H1 (cell line): ENCODE measurements around the gene IFT80. TPM values are rescaled to one million over a fixed set of nuclear protein-coding genes. Genes with fewer than 3 reads are reported as not detected.

Source experiments
- CTCF ChIA-PET: fragments of 300-600 bp; sonication (Branson Sonifier 250); formaldehyde crosslinking; loops from one replicate; lab custom pipeline; 2021; ENCODE audit not compliant: partially characterized antibody; lab: Charles Lee
- POLR2A ChIA-PET: fragments of 300-600 bp; sonication (Branson Sonifier 250); formaldehyde crosslinking; loops from one replicate; lab custom pipeline; 2021; ENCODE audit warnings: inconsistent platforms; ENCODE audit not compliant: partially characterized antibody; lab: Charles Lee
- DNase-seq, 2 experiments: peaks; one replicate each; pipeline versions ENCODE4 v3.0.0 to v3.0.0-alpha.2; 2010 to 2022; ENCODE audit warnings: low spot score in 2 of 2, low read depth in 1 of 2, mixed read lengths in 1 of 2
- FAIRE-seq: peaks from 2 replicates; lab custom pipeline; 2011; peaks lifted over from hg19 to GRCh38; lab: Jason Lieb, UNC
- H2AFZ ChIP-seq: 2 replicates; pipeline ENCODE4 v1.8.1; 2012; ENCODE audit warnings: low read length, inconsistent platforms
- H2AK5ac ChIP-seq: 2 replicates; pipeline ENCODE4 v1.6.1; 2013; ENCODE audit warnings: low read depth, low read length
- H2BK120ac ChIP-seq: replicated peaks from 2 replicates; pipeline ENCODE3; 2013; ENCODE audit warnings: low read depth, low read length, inconsistent platforms
- H2BK12ac ChIP-seq: 2 replicates; pipeline ENCODE4 v1.6.1; 2013; ENCODE audit warnings: low read depth, low read length
- H2BK15ac ChIP-seq: 2 replicates; pipeline ENCODE4 v1.6.1; 2013; ENCODE audit warnings: low read length
- H2BK20ac ChIP-seq: 2 replicates; pipeline ENCODE4 v1.6.1; 2013; ENCODE audit warnings: low read length
- H2BK5ac ChIP-seq: 2 replicates; pipeline ENCODE4 v1.6.1; 2013; ENCODE audit warnings: low read depth, low read length
- H3K14ac ChIP-seq: 2 replicates; pipeline ENCODE4 v1.6.1; 2013; ENCODE audit warnings: inconsistent platforms; ENCODE audit not compliant: insufficient read length
- H3K18ac ChIP-seq: 2 replicates; pipeline ENCODE4 v1.6.1; 2013; ENCODE audit warnings: low read length; ENCODE audit errors: extremely low read depth
- H3K23ac ChIP-seq: 2 replicates; pipeline ENCODE4 v1.6.1; 2013; ENCODE audit warnings: inconsistent platforms; ENCODE audit not compliant: insufficient read length
- H3K23me2 ChIP-seq: 2 replicates; pipeline ENCODE4 v1.6.1; 2013; ENCODE audit warnings: low read depth, low read length
- H3K27ac ChIP-seq: 2 replicates; pipeline ENCODE4 v1.6.1; 2011; ENCODE audit warnings: low read depth, low read length, inconsistent platforms
- H3K27me3 ChIP-seq, 4 experiments: replicated peaks in 1 of 4; 1 replicate in 1 of 4; 2 replicates in 3 of 4; pipeline versions ENCODE4 v1.6.1 to v1.8.1; 2011 to 2013; ENCODE audit warnings: low read length in 3 of 4, mild to moderate bottlenecking in 3 of 4, inconsistent platforms in 2 of 4, mixed read lengths in 2 of 4, moderate library complexity in 1 of 4; ENCODE audit not compliant: control insufficient read depth in 3 of 4, insufficient read depth in 3 of 4; ENCODE audit errors: extremely low read depth in 1 of 4
- H3K36me3 ChIP-seq, 4 experiments: 2 replicates each; pipeline versions ENCODE4 v1.6.1 to v1.8.1; 2011 to 2013; ENCODE audit warnings: mild to moderate bottlenecking in 4 of 4, low read length in 3 of 4, moderate library complexity in 2 of 4, control low read depth in 1 of 4, inconsistent platforms in 1 of 4; ENCODE audit not compliant: insufficient read depth in 4 of 4, control insufficient read depth in 2 of 4
- H3K4ac ChIP-seq: replicated peaks from 2 replicates; pipeline ENCODE3; 2013; ENCODE audit warnings: low read length, low read depth, mixed read lengths, inconsistent platforms; ENCODE audit not compliant: insufficient read length
- H3K4me1 ChIP-seq, 4 experiments: replicated peaks in 1 of 4; 1 replicate in 1 of 4; 2 replicates in 3 of 4; pipeline versions ENCODE4 v1.6.1 to v1.8.1; 2011 to 2013; ENCODE audit warnings: low read length in 3 of 4, inconsistent platforms in 2 of 4, mixed read lengths in 1 of 4; ENCODE audit not compliant: insufficient read depth in 4 of 4, control insufficient read depth in 3 of 4
- H3K4me2 ChIP-seq, 2 experiments: 2 replicates each; pipeline versions ENCODE4 v1.6.1 to v1.8.1; 2011 to 2013; ENCODE audit warnings: low read depth in 2 of 2, low read length in 2 of 2, control low read depth in 1 of 2, inconsistent platforms in 1 of 2, mild to moderate bottlenecking in 1 of 2; ENCODE audit not compliant: insufficient read depth in 1 of 2
- H3K4me3 ChIP-seq, 4 experiments: fragments of 200-600, 300-600 bp in 1 of 4; sonication (generic), shearing (Covaris generic), sonication (Bioruptor Twin) in 1 of 4; 2 replicates each; pipeline versions ENCODE4 v1.5.1 to v1.8.1; 2011 to 2016; ENCODE audit warnings: low read length in 4 of 4, low read depth in 3 of 4, control low read depth in 2 of 4, inconsistent platforms in 2 of 4, mild to moderate bottlenecking in 2 of 4, mixed read lengths in 1 of 4, moderate library complexity in 1 of 4; ENCODE audit not compliant: insufficient read depth in 2 of 4; ENCODE audit errors: extremely low read depth in 1 of 4
- H3K56ac ChIP-seq: replicated peaks from 2 replicates; pipeline ENCODE3; 2013; ENCODE audit warnings: low read depth, mild to moderate bottlenecking, mixed read lengths, low read length, inconsistent platforms; ENCODE audit not compliant: insufficient read length
- H3K79me1 ChIP-seq: 2 replicates; pipeline ENCODE4 v1.6.1; 2013; ENCODE audit warnings: low read depth, low read length, control low read depth
- H3K79me2 ChIP-seq, 2 experiments: 2 replicates each; pipeline versions ENCODE4 v1.6.1 to v1.8.1; 2012 to 2013; ENCODE audit warnings: low read length in 2 of 2, mild to moderate bottlenecking in 2 of 2, inconsistent platforms in 1 of 2; ENCODE audit not compliant: insufficient read depth in 2 of 2, control insufficient read depth in 1 of 2
- H3K9ac ChIP-seq, 4 experiments: replicated peaks in 1 of 4; 1 replicate in 1 of 4; 2 replicates in 3 of 4; pipeline versions ENCODE4 v1.6.1 to v1.8.1; 2011 to 2013; ENCODE audit warnings: low read depth in 3 of 4, low read length in 3 of 4, control low read depth in 2 of 4, mild to moderate bottlenecking in 2 of 4, moderate library complexity in 2 of 4, inconsistent platforms in 1 of 4; ENCODE audit errors: extremely low read depth in 1 of 4
- H3K9me3 ChIP-seq, 2 experiments: 2 replicates each; pipeline versions ENCODE4 v1.6.1 to v1.8.1; 2012 to 2013; ENCODE audit warnings: mild to moderate bottlenecking in 2 of 2, moderate library complexity in 2 of 2, control low read depth in 1 of 2, inconsistent platforms in 1 of 2, low read depth in 1 of 2, low read length in 1 of 2, mixed read lengths in 1 of 2; ENCODE audit not compliant: insufficient read depth in 2 of 2
- H4K20me1 ChIP-seq, 2 experiments: replicated peaks in 1 of 2; 2 replicates each; pipeline versions ENCODE3 to v1.8.1; 2011 to 2013; ENCODE audit warnings: inconsistent platforms in 2 of 2, low read length in 2 of 2, mild to moderate bottlenecking in 1 of 2; ENCODE audit not compliant: insufficient read depth in 2 of 2, control insufficient read depth in 1 of 2
- H4K5ac ChIP-seq: 2 replicates; pipeline ENCODE4 v1.6.1; 2013; ENCODE audit warnings: low read length, low read depth, mixed read lengths, inconsistent platforms; ENCODE audit not compliant: insufficient read length
- H4K8ac ChIP-seq: 2 replicates; pipeline ENCODE4 v1.8.0; 2013; ENCODE audit warnings: mild to moderate bottlenecking, moderate library complexity, low read length, inconsistent platforms; ENCODE audit not compliant: insufficient read depth; ENCODE audit errors: extremely low read depth
- H4K91ac ChIP-seq: replicated peaks from 2 replicates; pipeline ENCODE3; 2013; ENCODE audit warnings: low read length, mixed read lengths, inconsistent platforms; ENCODE audit not compliant: insufficient read length
- KDM4A ChIP-seq: IDR thresholded peaks from one replicate; pipeline ENCODE4 v1.7.1; 2012; ENCODE audit warnings: low read depth, mild to moderate bottlenecking, moderate library complexity, low read length, inconsistent platforms; ENCODE audit not compliant: severe bottlenecking
- NRF1 ChIP-seq: IDR thresholded peaks from 2 replicates; pipeline ENCODE4 v1.6.1; 2011; ENCODE audit warnings: mild to moderate bottlenecking, low read depth, low read length, improper control_type of control experiment
- RFX5 ChIP-seq: IDR thresholded peaks from 2 replicates; pipeline ENCODE4 v1.6.1; 2011; ENCODE audit warnings: low read depth, low read length, improper control_type of control experiment, borderline replicate concordance
- RNF2 ChIP-seq: fragments of 200-900, 300-1000 bp; sonication (generic); IDR thresholded peaks from 2 replicates; pipeline ENCODE4 v1.7.1; 2016; ENCODE audit warnings: borderline replicate concordance, low read depth, mild to moderate bottlenecking, antibody characterized with exemption, low read length; ENCODE audit not compliant: poor library complexity, severe bottlenecking; ENCODE audit errors: missing control alignments
- polyA plus RNA-seq, 7 experiments: library from polyadenylated mRNA; depleted of rRNA in 3 of 7; stranded (reverse) in 5 of 7; unstranded in 2 of 7; fragments of >200 nt in 5 of 7; fragments of 200-250 nt in 2 of 7; gene quantifications; 1 replicate in 5 of 7; 2 replicates in 1 of 7; 4 replicates in 1 of 7; pipeline versions ENCODE4 v1.2.1 to v1.2.3, GENCODE V29; 2011 to 2013; ENCODE audit warnings: missing spikeins in 2 of 7, mixed read lengths in 2 of 7
- total RNA-seq: library from RNA; stranded (reverse); fragmentation: NEBNext Ultra II Directional; extraction: Animal tissue kit (Norgen Biotek cat#: 25700); gene quantifications from 2 replicates; pipeline ENCODE4 v1.2.1, GENCODE V29; 2021

Gene IFT80
- total and polyA plus RNA-seq, 2 of the 8 experiments (the other 6 are each of a cell fraction or from before 2014, with no cell fraction given) = 7.2 to 25.9 TPM

- Histone ChIP-seq H3K9ac (no peak overlapping the region), H2AFZ (no peak overlapping the region), H3K14ac (no peak overlapping the region), H2BK12ac (no peak overlapping the region), H2BK5ac (no peak overlapping the region), H3K4ac (no peak overlapping the region), H3K56ac (no peak overlapping the region), H3K4me3 (no peak overlapping the region), H3K36me3 (peaks cover 0 to 6% (median 0%) of the 10 kb centered on the region in 4 experiments; a peak in 1 of 8 replicates), H3K79me2 (no peaks in the 10 kb centered on the region), H2BK20ac (no peak overlapping the region), H4K8ac (no peak overlapping the region), H2BK120ac (no peak overlapping the region), H2AK5ac (no peak overlapping the region), H3K4me1 (no peaks in the 10 kb centered on the region), H4K91ac (no peak overlapping the region), H3K4me2 (no peak overlapping the region), H3K79me1 (no peaks in the 10 kb centered on the region), H3K23ac (no peak overlapping the region), H3K18ac (no peak overlapping the region), H4K20me1 (no peaks in the 10 kb centered on the region), H3K23me2 (no peaks in the 10 kb centered on the region), H3K27me3 (no peaks in the 10 kb centered on the region), H4K5ac (no peak overlapping the region), H2BK15ac (no peak overlapping the region), H3K27ac (no peak overlapping the region), H3K9me3 (no peaks in the 10 kb centered on the region)
- no peak for TF ChIP-seq RNF2
- no peak for TF ChIP-seq RFX5
- TF ChIP-seq KDM4A = no peak
- TF ChIP-seq NRF1 = no peak
- CTCF ChIA-PET = interaction anchor here (0.6 kb wide), 2 partner anchors 9 to 12 kb away, joined by 3 to 4 read pairs; no protein-coding TSS in a partner anchor
- POLR2A ChIA-PET = no interaction called here
- no peak for DNase-seq
- no peak for FAIRE-seq
Observed at GRCh38 chr3:160302806-160303205, 96.2 kb downstream of the IFT80 start.
